HG02970 (cell line): ENCODE measurements around the gene KRTAP27-1.

Source experiments
- ATAC-seq: cut with Tn5 transposase; IDR thresholded peaks from one replicate; pipeline ENCODE4 v1.9.1; 2021; ENCODE audit warnings: mild to moderate bottlenecking, moderate library complexity, moderate number of reproducible peaks; ENCODE audit not compliant: unreplicated experiment, low FRiP score

Gene KRTAP27-1

DNA sequence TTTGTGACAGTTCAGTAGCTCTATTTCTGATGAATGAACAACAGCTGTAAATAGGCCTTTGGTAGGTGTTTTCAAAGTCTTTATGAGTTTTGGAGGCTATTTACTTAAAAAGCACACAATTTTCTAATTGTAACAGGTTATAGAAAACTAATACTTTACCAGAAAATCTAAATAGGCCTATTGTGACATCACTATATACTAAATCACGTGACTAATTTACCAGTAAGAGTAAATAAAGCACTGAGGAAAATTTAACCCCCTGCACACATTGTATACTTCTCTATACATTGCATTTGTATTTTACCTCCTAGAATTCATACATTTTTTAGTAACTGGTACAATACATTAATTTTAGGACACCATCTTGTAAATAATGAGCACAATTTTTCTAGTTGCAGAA is 32.4 kb downstream of the KRTAP27-1 start:
- ATAC-seq, result no peak

DNA sequence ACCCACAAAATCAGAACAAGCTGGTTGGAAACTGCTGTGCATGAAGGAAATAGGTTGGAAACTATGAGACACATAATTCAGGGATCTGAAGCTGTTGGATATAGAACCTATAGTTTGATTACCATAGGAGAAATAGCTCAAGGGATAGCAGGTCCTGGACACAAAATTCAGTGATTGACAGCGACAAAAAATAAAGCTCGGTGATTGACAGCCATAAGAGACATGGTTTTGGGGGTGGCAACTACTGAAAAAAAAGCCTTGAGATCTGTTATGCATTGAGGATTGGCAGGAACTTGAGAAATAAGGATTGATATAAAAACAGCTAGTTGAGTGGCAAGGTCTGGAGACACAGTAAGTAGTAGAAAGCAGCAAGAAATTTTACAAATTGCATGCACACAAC is 48.3 kb downstream of the KRTAP27-1 start, which contains the start of gene KRTAP25-1:
Gene KRTAP25-1, minus strand, starts transcription at position 300 of the 400 bp plus-strand sequence. Its CDS starts 24 bp downstream, at position 276.
- ATAC-seq, result no peak
